GM12875 (cell line): ENCODE measurements around the gene GALR3.
"Not testable (repeated sequence)": the region's sequence is repeated elsewhere in the genome, so short reads cannot be mapped to it uniquely, and the experiment has no call there.

Experiments
- H3K4me3 ChIP-seq: one replicate; pipeline ENCODE4 v1.5.1; 2011; ENCODE audit warnings: low read depth, low read length, control low read depth
- TF ChIP-seq, protein P1 (sequence below): IDR thresholded peaks from 2 replicates; pipeline ENCODE4 v1.5.1; 2011; ENCODE audit warnings: low read depth, mild to moderate bottlenecking, control low read depth, inconsistent platforms, low read length, moderate library complexity, borderline replicate concordance; ENCODE audit not compliant: insufficient read depth

Gene GALR3

GRCh38 chr22:37796079-37796478, 27.1 kb upstream of the GALR3 start:
- TF ChIP-seq, protein P1, sequence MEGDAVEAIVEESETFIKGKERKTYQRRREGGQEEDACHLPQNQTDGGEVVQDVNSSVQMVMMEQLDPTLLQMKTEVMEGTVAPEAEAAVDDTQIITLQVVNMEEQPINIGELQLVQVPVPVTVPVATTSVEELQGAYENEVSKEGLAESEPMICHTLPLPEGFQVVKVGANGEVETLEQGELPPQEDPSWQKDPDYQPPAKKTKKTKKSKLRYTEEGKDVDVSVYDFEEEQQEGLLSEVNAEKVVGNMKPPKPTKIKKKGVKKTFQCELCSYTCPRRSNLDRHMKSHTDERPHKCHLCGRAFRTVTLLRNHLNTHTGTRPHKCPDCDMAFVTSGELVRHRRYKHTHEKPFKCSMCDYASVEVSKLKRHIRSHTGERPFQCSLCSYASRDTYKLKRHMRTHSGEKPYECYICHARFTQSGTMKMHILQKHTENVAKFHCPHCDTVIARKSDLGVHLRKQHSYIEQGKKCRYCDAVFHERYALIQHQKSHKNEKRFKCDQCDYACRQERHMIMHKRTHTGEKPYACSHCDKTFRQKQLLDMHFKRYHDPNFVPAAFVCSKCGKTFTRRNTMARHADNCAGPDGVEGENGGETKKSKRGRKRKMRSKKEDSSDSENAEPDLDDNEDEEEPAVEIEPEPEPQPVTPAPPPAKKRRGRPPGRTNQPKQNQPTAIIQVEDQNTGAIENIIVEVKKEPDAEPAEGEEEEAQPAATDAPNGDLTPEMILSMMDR, result no peak

DNA sequence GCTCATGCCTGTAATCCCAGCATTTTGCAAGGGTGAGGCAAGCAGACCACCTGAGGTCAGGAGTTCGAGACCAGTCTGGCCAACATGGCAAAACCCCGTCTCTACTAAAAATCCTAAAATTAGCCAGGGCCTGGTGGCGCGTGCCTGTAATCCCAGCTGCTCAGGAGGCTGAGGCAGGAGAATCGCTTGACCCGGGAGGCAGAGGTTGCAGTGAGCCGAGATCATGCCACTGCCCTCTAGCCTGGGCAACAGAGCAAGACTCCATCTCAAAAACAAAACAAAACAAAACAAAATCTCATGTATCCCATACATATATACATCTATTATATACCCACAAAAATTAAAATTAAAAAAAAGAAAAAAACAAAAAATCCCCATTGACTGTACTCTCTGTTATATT, 25.9 kb upstream of the GALR3 start:
- H3K4me3 ChIP-seq, result not testable (repeated sequence)

More at GRCh38 chr22:37796079-37796478, 27.1 kb upstream of the GALR3 start:
- no peak overlapping the region for H3K4me3 ChIP-seq

- no peak overlapping the region for H3K4me3 ChIP-seq
- TF ChIP-seq, protein P1, result no peak
Observed at GRCh38 chr22:37797874-37798500, 25.2 kb upstream of the GALR3 start.

DNA sequence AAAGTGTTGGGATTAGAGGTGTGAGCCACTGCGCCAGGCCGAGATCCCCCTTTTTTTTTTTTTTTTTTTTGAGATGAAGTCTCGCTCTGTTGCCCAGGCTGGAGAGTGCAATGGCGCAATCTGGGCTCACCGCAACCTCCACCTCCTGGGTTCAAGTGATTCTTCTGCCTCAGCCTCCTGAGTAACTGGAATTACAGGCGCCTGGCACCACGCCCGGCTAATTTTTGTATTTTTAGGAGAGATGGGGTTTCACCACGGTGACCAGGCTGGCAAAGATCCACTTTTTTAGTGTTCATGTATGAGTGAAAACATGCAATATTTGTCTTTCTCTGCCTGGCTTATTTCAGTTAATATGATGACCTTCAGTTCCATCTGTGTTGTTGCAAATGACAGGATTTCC, 23.2 kb upstream of the GALR3 start:
- H3K4me3 ChIP-seq, result not testable (repeated sequence)

GRCh38 chr22:37801946-37802309, 21.3 kb upstream of the GALR3 start:
- TF ChIP-seq, protein P1, result no peak
- H3K4me3 ChIP-seq, result no peak overlapping the region

DNA sequence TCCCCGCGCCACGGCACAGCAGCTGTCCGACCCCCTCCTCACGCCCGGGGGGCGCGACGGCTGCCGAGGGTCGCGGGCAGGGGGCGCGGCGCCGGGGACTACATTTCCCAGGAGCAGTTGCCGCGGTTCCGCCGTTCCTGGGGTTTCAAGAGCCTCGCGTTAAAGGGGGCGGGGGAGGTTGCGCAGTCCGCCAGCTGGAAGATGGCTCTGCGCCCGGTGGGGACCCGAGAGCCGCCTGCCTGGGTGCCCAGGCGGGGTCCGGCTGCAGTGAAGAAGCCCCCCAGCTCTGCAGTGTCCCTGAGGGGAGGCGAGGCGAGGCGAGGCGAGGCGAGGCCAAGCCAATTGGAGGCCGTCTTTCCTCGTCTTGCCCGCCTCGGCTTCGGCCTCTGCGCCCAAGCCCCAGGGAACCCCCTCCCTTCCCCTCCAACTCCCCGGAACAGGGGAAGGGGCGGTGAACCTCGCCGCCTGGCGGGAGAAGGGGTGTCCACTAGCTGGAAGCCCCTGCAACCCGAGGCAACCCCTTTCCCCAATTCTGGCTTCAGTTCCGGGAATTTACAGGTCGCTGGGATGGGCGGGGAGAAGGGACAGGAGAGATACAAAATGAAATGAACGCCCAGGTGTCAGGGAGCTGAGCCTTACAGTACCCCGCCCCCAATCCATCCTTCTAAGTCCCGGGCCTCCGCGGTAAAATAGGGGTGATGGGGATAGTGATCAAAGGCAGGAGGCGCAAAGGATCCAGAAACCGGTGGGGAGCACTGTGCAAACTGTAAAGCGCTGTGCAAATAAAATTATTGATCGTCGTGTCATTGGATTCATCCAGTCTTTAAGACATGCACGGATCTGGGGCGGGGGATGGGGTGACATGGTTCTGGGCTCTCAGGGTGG, 20.6 kb upstream of the GALR3 start:
- TF ChIP-seq, protein P1, result no peak
- peak overlapping the region; percentile 30 for H3K4me3 ChIP-seq

DNA sequence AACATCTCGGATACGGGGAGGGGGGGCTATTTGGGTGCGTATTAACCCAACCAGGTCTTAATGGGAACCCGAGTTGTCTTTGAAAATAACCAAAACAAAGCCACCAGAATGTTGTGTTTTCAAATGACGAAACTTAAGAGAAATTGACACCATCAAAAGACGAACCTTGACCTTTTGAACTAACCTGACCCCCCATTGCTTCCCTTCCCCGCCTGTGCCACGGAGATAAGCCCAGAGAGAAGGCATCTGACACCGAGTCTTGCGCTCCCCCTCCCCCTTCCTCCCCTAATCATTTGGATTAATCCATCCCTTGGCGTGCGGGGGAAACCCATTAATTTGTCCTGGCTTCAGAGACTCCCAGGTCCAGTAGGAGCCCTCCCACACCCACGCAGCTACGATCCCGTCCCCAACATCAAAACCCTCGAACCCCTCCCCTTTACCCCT, 20.0 kb upstream of the GALR3 start:
- TF ChIP-seq, protein P1, result no peak
- H3K4me3 ChIP-seq, result no peak overlapping the region

GRCh38 chr22:37803639-37804351, 19.4 kb upstream of the GALR3 start:
- H3K4me3 ChIP-seq, result no peak overlapping the region
- TF ChIP-seq, protein P1, result no peak
